GM10266 (cell line): Measurements from ENCODE around the gene YIPF5.
A peak's percentile ranks its signal among the peaks of the same experiment; 100 is the strongest.

Experiments used
- DNase-seq: peaks from one replicate; pipeline ENCODE4 v3.0.0; 2012; ENCODE audit errors: extremely low spot score
- TF ChIP-seq, protein P1 (sequence below): IDR thresholded peaks from 2 replicates; pipeline ENCODE4 v1.5.1; 2012; ENCODE audit warnings: mild to moderate bottlenecking, low read depth; ENCODE audit not compliant: control insufficient read depth, insufficient read depth; ENCODE audit errors: missing control alignments

Gene YIPF5

DNA sequence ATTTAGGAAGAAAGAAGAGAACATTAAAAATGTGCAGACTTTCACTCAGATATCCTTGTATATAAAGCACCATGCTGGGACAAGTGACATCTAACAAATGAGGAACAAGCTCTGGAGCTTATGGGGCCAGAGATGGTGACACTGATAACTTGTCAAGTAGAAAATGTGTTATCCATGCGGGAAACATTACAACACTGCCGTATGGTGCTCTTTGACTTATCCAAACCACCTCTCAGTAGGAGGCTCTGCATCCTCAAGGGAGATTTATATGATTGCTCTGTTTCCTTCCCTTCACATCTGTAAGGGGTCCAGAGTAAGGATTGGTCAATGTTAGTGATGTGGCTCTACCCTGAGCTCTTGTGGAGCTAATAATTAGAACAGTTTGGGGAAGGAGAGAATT lies 23.7 kb upstream of the YIPF5 start:
- TF ChIP-seq, protein P1, sequence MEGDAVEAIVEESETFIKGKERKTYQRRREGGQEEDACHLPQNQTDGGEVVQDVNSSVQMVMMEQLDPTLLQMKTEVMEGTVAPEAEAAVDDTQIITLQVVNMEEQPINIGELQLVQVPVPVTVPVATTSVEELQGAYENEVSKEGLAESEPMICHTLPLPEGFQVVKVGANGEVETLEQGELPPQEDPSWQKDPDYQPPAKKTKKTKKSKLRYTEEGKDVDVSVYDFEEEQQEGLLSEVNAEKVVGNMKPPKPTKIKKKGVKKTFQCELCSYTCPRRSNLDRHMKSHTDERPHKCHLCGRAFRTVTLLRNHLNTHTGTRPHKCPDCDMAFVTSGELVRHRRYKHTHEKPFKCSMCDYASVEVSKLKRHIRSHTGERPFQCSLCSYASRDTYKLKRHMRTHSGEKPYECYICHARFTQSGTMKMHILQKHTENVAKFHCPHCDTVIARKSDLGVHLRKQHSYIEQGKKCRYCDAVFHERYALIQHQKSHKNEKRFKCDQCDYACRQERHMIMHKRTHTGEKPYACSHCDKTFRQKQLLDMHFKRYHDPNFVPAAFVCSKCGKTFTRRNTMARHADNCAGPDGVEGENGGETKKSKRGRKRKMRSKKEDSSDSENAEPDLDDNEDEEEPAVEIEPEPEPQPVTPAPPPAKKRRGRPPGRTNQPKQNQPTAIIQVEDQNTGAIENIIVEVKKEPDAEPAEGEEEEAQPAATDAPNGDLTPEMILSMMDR = no peak
- no peak for DNase-seq

DNA sequence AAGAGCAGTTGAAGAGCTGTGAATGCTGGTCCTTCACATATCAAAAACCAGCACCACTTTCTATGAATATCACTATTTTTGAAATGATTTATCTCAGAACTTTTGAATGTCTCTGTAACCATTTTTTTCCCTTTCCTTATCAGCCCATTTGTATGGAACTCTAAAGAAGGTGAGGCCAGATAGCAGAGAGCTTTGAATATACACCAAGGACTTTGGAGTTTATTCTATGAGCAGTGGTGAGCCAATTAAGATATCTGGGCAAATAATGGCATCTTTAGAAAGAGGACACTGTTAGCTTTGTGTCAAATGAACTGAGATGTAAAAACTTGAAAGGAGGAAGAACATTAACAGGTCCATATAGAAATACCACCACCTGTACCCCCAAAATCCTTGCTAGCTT lies 22.2 kb upstream of the YIPF5 start:
- TF ChIP-seq, protein P1 = no peak
- no peak for DNase-seq

DNA sequence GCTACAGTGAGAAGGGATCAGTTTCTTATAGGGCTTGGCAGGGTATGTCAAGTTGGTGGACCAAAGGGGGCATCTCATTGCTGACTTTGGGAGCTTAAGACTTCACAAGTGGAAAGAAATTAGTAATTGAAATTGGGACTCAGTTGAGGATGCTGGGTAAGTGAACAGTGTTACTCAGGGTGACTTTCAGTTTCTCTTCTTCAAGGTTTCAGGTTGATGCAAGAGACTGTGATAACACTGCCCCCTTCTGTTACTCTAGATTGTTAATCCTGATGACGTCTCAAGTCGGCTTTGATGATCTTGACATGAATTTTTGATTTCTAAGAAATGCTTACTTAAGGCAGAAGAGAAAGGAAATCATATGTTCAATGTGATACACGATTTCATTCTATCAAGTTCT lies 21.5 kb upstream of the YIPF5 start:
- peak; percentile 79 for DNase-seq
- TF ChIP-seq, protein P1 = peak; percentile 65

DNA sequence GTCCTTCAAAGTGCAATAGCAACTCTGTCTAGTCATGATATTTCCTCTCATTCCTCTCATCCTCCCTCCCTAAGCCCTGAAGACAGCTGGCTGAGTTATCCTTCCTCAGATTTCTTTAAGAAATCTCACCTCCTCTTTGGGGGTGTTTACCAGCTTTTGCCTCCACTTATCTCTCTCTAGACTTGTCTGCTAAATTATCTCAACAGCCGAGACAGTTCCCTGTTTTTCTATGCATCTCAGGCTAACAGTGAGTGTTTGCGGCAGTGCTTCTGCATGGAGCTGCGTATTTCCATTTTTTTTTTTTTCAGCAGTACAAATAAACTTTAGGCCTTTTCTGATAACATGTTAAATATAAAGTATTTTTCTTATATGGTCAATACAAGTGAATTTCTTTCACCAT lies 21.1 kb upstream of the YIPF5 start:
- DNase-seq = no peak
- TF ChIP-seq, protein P1 = no peak

DNA sequence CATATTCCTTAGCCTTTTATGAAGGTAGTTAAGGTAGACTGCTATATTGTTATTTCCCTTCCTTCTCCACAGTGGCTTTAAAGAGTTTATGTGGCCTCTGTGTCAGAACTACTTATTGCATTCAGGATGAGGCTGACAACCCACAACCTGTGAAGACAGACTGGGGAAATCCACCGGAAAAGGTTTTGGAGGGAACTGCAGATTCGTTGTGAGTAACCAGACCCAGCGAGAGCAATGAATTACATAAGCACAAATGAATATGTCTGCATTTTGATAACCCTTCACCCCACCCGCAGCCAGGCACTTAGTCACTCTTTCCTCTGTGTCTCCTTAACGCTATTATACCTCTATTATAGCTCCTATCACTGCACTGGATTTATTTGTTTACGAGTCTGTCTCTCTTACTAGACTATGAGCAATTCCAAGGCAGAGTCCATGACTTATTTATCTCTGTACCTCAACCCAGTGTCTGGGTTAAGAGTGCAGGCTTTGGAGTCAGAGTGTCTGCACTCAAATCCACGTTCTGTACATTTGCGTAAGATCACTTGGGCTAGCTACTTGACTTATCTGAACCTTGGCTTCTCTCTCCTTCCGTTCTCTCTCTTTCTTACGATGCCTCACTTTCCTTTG lies 19.5 kb upstream of the YIPF5 start:
- TF ChIP-seq, protein P1 = no peak
- DNase-seq = peak; percentile 16

DNA sequence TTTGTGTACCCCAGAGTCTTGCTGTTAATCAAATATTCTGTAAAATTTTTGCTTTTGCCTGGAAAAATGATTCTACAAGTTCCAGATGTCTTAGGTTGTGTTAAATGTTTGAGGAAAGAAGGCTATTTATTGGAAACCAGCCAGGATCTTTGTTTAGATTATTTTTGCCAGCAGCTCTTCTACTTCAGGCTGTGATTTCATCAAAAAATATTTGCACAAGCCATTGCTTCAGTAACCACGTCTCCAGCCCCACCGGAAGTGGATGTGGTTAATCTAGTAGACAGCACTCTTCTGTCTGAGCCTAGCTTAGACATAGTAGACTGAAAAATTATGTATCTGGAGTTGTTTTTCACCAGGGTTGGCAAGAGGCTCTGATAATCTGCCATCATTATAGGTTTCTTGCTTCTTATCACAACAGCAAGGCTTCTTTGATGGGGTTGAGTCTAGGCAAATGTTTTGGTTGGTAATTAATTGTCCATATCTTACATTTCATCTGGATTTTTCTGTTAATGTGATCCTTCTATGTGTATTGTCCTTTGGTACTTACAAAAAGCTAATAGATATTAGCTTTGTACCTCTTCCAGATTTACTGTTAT lies 17.3 kb upstream of the YIPF5 start:
- peak; percentile 37 for DNase-seq
- TF ChIP-seq, protein P1 = no peak

DNA sequence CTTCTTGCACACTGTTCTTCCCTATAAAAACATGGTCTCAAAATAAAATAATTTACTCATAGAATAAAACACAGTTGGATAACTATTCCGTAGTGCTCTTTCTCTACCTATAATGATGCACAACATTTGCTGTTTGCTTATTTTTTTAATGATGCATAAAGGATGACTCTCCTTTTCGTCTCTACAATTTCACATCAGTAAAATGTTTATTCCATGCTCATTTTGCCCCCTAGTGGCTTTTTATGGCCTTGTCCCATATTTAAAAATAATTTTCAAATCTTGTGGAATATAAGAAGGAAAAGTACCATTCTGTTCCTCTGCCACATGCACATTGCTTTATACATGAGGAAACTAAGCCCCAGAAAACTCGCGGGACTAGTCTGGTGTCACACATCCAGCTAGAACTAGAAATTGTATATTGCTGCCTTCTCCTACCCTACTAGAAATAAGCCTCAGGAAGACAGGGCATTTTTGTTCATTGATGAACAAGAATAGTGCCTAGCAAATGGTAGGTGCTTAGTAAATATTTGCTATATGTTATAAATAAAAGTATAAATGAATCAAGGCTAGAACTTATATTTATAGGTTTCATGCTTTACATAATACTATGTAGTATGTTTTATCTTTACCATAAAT lies 12.9 kb upstream of the YIPF5 start:
- DNase-seq = no peak
- TF ChIP-seq, protein P1 = peak; percentile 52
